Measurements from ENCODE around the gene CPB2.

The CPB2 gene

DNA sequence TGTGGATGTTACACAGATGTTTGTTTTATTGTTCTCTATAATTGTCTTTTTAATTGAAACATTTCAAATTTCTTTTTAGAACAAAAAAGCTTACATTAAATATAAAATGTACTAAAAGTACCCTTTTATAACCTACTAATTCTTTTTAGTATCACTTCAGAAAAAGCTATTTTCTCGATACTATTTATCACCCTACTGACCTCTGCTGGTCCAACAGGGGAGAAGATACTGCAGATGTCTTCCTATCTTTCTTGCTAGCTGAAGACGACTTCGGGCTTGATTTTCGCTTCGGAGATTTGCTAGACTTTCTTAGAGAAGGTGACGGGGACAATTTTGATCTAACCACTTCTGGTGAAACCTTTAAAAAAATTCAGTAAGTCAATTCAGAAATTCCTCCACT lies 94.7 kb downstream of the CPB2 start:
- in situ Hi-C loops (cut with MboI; ENCODE audit: low sequenced_read_pairs, unreplicated experiment), result no loop called here
- TF ChIP-seq, protein P1, sequence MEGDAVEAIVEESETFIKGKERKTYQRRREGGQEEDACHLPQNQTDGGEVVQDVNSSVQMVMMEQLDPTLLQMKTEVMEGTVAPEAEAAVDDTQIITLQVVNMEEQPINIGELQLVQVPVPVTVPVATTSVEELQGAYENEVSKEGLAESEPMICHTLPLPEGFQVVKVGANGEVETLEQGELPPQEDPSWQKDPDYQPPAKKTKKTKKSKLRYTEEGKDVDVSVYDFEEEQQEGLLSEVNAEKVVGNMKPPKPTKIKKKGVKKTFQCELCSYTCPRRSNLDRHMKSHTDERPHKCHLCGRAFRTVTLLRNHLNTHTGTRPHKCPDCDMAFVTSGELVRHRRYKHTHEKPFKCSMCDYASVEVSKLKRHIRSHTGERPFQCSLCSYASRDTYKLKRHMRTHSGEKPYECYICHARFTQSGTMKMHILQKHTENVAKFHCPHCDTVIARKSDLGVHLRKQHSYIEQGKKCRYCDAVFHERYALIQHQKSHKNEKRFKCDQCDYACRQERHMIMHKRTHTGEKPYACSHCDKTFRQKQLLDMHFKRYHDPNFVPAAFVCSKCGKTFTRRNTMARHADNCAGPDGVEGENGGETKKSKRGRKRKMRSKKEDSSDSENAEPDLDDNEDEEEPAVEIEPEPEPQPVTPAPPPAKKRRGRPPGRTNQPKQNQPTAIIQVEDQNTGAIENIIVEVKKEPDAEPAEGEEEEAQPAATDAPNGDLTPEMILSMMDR (IDR thresholded peaks at IDR 0.05; ENCODE audit: borderline replicate concordance, control extremely low read depth, extremely low read depth, insufficient read depth, missing control alignments), result no peak
- no peak for DNase-seq (ENCODE audit: low spot score)

DNA sequence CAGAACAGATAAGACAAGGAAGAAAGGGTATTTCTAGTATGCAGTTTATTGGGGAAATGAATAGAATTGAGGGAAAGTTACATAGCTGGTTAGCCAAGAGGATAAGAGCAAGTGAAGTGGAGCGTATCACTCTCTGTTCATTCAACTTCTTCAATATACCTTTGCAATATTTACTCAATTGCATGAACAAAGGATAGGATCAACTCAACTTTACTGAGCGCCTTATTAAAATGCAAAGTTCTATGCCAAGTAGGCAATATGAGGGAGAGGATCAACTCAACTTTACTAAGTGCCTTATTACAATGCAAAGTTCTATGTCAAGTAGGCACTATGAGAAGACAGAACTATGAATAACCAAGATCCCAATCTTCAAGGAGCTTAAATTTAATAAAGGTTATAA lies 96.2 kb downstream of the CPB2 start:
- in situ Hi-C loops (cut with MboI; ENCODE audit: low sequenced_read_pairs, unreplicated experiment), result no loop called here
- no peak for DNase-seq (ENCODE audit: low spot score)
- TF ChIP-seq, protein P1 (IDR thresholded peaks at IDR 0.05; ENCODE audit: borderline replicate concordance, control extremely low read depth, extremely low read depth, insufficient read depth, missing control alignments), result no peak

DNA sequence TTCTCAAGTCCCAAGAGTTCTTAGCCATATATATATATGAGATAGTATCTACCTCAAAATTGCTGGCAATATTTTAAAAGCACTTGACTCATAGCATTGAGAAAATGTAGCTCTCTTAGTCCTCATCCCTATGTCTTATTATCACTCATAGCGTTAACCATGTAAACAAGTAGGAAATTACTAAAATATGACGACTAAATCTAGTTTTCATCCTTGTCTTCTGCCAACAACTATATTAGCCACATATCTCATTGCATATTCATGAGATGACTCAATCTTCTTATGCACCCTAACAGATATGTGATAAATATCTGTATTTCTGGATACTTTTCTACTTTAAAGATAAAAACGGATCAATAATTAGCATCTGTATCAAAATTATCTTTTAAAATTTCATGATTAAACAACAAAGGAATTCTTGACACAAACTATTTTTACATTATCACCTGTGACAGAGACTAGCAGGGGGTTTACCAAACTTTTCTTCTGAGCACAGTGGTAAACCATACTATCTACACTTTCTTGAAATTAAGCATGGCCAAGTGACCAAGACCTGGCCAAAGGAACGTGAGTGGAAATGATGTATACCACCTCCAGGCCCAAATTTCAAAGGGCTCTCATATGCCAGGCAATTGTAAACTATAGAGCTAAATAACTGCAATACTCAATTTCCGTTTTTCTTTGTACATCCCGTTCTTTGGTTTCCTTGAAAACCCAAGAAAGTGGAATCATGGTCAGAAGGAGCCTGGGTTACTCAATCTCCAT lies 98.0 kb downstream of the CPB2 start:
- TF ChIP-seq, protein P1 (IDR thresholded peaks at IDR 0.05; ENCODE audit: borderline replicate concordance, control extremely low read depth, extremely low read depth, insufficient read depth, missing control alignments), result no peak
- no peak for DNase-seq (ENCODE audit: low spot score)
- in situ Hi-C loops (cut with MboI; ENCODE audit: low sequenced_read_pairs, unreplicated experiment), result no loop called here

DNA sequence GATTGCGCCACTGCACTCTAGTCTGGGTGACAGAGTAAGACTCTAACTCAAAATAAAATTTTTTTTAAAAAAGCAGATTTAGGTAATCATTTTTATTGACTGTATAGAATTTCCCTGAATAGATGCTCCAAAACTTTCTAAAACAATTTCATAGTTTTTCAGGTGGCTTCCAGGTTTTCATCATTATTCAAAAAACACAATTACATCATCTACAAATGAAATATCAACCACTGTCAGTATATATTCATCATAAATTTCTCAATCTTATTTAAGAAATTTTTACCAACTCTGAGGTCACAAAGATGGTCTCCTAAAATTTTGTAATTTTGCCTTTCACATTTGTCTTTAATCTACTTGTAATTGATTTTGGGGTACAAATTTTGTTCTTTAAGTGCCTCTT lies 100.3 kb downstream of the CPB2 start:
- TF ChIP-seq, protein P1 (IDR thresholded peaks at IDR 0.05; ENCODE audit: borderline replicate concordance, control extremely low read depth, extremely low read depth, insufficient read depth, missing control alignments), result no peak
- in situ Hi-C loops (cut with MboI; ENCODE audit: low sequenced_read_pairs, unreplicated experiment), result no loop called here
- no peak for DNase-seq (ENCODE audit: low spot score)
